GM18511 (cell line): ENCODE measurements around the gene OR2D2.
A peak's percentile ranks its signal among the peaks of the same experiment; 100 is the strongest.
"Not testable (repeated sequence)": the region's sequence is repeated elsewhere in the genome, so short reads cannot be mapped to it uniquely, and the experiment has no call there.

Source experiments
- ATAC-seq: cut with Tn5 transposase; IDR thresholded peaks from one replicate; pipeline ENCODE4 v1.9.1; 2021; ENCODE audit warnings: mild to moderate bottlenecking, moderate library complexity; ENCODE audit not compliant: unreplicated experiment

The OR2D2 gene

GRCh38 chr11:6892400-6892799, at the start of gene OR2D2:
OR2D2 (minus strand) TSS chr11:6892500; CDS start chr11:6892500, 0 bp downstream.
- no peak for ATAC-seq

GRCh38 chr11:6941970-6942369, 49.7 kb upstream of the OR2D2 start:
- ATAC-seq = no peak

GRCh38 chr11:6932145-6932544, 39.8 kb upstream of the OR2D2 start:
- ATAC-seq = no peak

- no peak for ATAC-seq
Observed at GRCh38 chr11:6931146-6931713, 38.9 kb upstream of the OR2D2 start.

GRCh38 chr11:6928916-6929315, 36.6 kb upstream of the OR2D2 start:
- ATAC-seq = no peak

- peak; percentile 57 for ATAC-seq
Observed at GRCh38 chr11:6927030-6927617, 34.8 kb upstream of the OR2D2 start.

- ATAC-seq = peak; percentile 88
Observed at GRCh38 chr11:6926208-6927029, 34.1 kb upstream of the OR2D2 start, which contains the start of gene ZNF215. ZNF215 (plus strand) TSS chr11:6926426; CDS start chr11:6932273, 5,847 bp downstream.

- ATAC-seq = peak; percentile 28
Observed at GRCh38 chr11:6925636-6926207, 33.4 kb upstream of the OR2D2 start.

GRCh38 chr11:6925007-6925577, 32.8 kb upstream of the OR2D2 start:
- ATAC-seq = no peak

GRCh38 chr11:6920702-6921101, 28.4 kb upstream of the OR2D2 start, which contains the start of gene OR2D3:
OR2D3 (plus strand) TSS chr11:6921002; CDS start chr11:6921002, 0 bp downstream.
- no peak for ATAC-seq

GRCh38 chr11:6919698-6920097, 27.4 kb upstream of the OR2D2 start:
- ATAC-seq = no peak

- ATAC-seq = no peak
Observed at GRCh38 chr11:6911948-6912347, 19.6 kb upstream of the OR2D2 start.

GRCh38 chr11:6911378-6911777, 19.1 kb upstream of the OR2D2 start:
- ATAC-seq = no peak

GRCh38 chr11:6904804-6905203, 12.5 kb upstream of the OR2D2 start:
- ATAC-seq = not testable (repeated sequence)

GRCh38 chr11:6900327-6900999, 8.2 kb upstream of the OR2D2 start:
- ATAC-seq = no peak

- no peak for ATAC-seq
Observed at GRCh38 chr11:6898911-6899310, 6.6 kb upstream of the OR2D2 start.

- ATAC-seq = peak; percentile 98
Observed at GRCh38 chr11:6895010-6895409, 2.7 kb upstream of the OR2D2 start.

- ATAC-seq = no peak
Observed at GRCh38 chr11:6894097-6894496, 1.8 kb upstream of the OR2D2 start.

GRCh38 chr11:6889835-6890234, 2.5 kb downstream of the OR2D2 start:
- ATAC-seq = no peak

GRCh38 chr11:6888830-6889229, 3.5 kb downstream of the OR2D2 start:
- no peak for ATAC-seq

GRCh38 chr11:6887711-6888110, 4.6 kb downstream of the OR2D2 start:
- ATAC-seq = not testable (repeated sequence)
